ENCODE results near the gene TBC1D8.

DNA sequence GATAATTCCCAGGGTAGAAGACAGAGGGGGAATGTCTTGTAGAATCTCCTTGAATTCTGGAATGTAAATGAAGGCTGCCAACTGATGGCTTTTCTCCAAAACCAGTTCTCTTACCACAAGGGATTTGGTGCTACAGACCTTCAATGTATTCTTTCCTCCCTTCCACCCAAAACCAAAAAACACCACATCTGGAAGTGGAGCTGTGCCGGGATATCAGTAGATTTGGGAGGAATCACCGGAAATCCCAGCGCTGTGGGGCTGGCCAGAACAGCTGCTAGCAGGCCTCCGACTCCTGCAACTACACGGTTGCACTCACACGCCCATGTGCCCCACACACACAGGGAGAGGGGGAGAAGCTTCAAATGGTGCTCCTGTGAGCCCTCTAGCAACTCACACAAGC, 103.4 kb downstream of the TBC1D8 start:
- TF ChIP-seq, protein P1, sequence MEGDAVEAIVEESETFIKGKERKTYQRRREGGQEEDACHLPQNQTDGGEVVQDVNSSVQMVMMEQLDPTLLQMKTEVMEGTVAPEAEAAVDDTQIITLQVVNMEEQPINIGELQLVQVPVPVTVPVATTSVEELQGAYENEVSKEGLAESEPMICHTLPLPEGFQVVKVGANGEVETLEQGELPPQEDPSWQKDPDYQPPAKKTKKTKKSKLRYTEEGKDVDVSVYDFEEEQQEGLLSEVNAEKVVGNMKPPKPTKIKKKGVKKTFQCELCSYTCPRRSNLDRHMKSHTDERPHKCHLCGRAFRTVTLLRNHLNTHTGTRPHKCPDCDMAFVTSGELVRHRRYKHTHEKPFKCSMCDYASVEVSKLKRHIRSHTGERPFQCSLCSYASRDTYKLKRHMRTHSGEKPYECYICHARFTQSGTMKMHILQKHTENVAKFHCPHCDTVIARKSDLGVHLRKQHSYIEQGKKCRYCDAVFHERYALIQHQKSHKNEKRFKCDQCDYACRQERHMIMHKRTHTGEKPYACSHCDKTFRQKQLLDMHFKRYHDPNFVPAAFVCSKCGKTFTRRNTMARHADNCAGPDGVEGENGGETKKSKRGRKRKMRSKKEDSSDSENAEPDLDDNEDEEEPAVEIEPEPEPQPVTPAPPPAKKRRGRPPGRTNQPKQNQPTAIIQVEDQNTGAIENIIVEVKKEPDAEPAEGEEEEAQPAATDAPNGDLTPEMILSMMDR (conservative IDR thresholded peaks at IDR 0.05; ENCODE audit: low read depth in 2 of 2) = no peak
- TF ChIP-seq, protein P2, sequence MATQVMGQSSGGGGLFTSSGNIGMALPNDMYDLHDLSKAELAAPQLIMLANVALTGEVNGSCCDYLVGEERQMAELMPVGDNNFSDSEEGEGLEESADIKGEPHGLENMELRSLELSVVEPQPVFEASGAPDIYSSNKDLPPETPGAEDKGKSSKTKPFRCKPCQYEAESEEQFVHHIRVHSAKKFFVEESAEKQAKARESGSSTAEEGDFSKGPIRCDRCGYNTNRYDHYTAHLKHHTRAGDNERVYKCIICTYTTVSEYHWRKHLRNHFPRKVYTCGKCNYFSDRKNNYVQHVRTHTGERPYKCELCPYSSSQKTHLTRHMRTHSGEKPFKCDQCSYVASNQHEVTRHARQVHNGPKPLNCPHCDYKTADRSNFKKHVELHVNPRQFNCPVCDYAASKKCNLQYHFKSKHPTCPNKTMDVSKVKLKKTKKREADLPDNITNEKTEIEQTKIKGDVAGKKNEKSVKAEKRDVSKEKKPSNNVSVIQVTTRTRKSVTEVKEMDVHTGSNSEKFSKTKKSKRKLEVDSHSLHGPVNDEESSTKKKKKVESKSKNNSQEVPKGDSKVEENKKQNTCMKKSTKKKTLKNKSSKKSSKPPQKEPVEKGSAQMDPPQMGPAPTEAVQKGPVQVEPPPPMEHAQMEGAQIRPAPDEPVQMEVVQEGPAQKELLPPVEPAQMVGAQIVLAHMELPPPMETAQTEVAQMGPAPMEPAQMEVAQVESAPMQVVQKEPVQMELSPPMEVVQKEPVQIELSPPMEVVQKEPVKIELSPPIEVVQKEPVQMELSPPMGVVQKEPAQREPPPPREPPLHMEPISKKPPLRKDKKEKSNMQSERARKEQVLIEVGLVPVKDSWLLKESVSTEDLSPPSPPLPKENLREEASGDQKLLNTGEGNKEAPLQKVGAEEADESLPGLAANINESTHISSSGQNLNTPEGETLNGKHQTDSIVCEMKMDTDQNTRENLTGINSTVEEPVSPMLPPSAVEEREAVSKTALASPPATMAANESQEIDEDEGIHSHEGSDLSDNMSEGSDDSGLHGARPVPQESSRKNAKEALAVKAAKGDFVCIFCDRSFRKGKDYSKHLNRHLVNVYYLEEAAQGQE (IDR thresholded peaks at IDR 0.05; ENCODE audit: unreplicated experiment) = no peak
- TF ChIP-seq EZH2phosphoT487 (IDR thresholded peaks at IDR 0.05; ENCODE audit: unreplicated experiment) (no peak), CREB1 (CRISPR knock-in tag; IDR thresholded peaks at IDR 0.05; ENCODE audit: low read depth) (no peak), STAT1 (IDR thresholded peaks at IDR 0.05; ENCODE audit: unreplicated experiment) (no peak), EZH2 (IDR thresholded peaks at IDR 0.05; ENCODE audit: low read depth, unreplicated experiment) (no peak), ETS1 (IDR thresholded peaks at IDR 0.05) (no peak), ZNF114 (CRISPR knock-in tag; IDR thresholded peaks at IDR 0.05) (no peak), POLR2AphosphoS5 (IDR thresholded peaks at IDR 0.05; ENCODE audit: low read depth) (no peak), ZNF331 (CRISPR knock-in tag; IDR thresholded peaks at IDR 0.05; ENCODE audit: low read depth) (no peak), JUNB (IDR thresholded peaks at IDR 0.05; ENCODE audit: unreplicated experiment) (no peak)

Measured in GM23338 (cell line).